Endothelial cell of umbilical vein (primary cell): ENCODE results near the gene PCSK6. TPM values are rescaled to one million over a fixed set of nuclear protein-coding genes. Genes with fewer than 3 reads are reported as not detected.

ENCODE experiments used
- BruUV-seq: library from RNA; stranded (reverse); fragments of 400-500 nt; replicated peaks from 2 replicates; lab custom pipeline; 2021; lab: Mats Ljungman, UMichigan
- CTCF ChIA-PET: fragments of 300-600, 350-600 bp; sonication (Branson Sonifier 250); formaldehyde crosslinking; loops from one replicate; lab custom pipeline; 2021; ENCODE audit warnings: antibody characterized with exemption, inconsistent platforms; lab: Charles Lee
- POLR2A ChIA-PET: fragments of 300-600, 350-600 bp; sonication (Branson Sonifier 250); formaldehyde crosslinking; loops from one replicate; lab custom pipeline; 2021; ENCODE audit warnings: antibody characterized with exemption, inconsistent platforms; lab: Charles Lee
- DNase-seq: peaks from one replicate; pipeline ENCODE4 v3.0.0-alpha.2; 2011; ENCODE audit warnings: low read depth, low spot score
- FAIRE-seq: peaks from 2 replicates; lab custom pipeline; 2011; peaks lifted over from hg19 to GRCh38; lab: Jason Lieb, UNC
- H2AFZ ChIP-seq: 2 replicates; pipeline ENCODE4 v1.6.0; 2012; ENCODE audit warnings: low read depth, low read length, control low read depth, inconsistent platforms
- H3K27ac ChIP-seq: 2 replicates; pipeline ENCODE4 v1.5.1; 2011; ENCODE audit warnings: low read depth, mild to moderate bottlenecking, control low read depth, low read length, moderate library complexity; ENCODE audit not compliant: insufficient read depth
- H3K27me3 ChIP-seq, 2 experiments: 2 replicates each; pipeline versions ENCODE4 v1.6.0 to v1.6.1; 2011; ENCODE audit warnings: low read length in 2 of 2, mixed read lengths in 1 of 2; ENCODE audit not compliant: control insufficient read depth in 2 of 2, insufficient read depth in 2 of 2
- H3K36me3 ChIP-seq, 2 experiments: 2 replicates in 1 of 2; 3 replicates in 1 of 2; pipeline ENCODE4 v1.5.1; 2011; ENCODE audit warnings: low read length in 2 of 2, mild to moderate bottlenecking in 1 of 2, moderate library complexity in 1 of 2; ENCODE audit not compliant: control insufficient read depth in 2 of 2, insufficient read depth in 2 of 2; ENCODE audit errors: extremely low read depth in 1 of 2
- H3K4me1 ChIP-seq: 3 replicates; pipeline ENCODE4 v1.5.1; 2011; ENCODE audit warnings: mild to moderate bottlenecking, low read length; ENCODE audit not compliant: control insufficient read depth, insufficient read depth; ENCODE audit errors: extremely low read depth
- H3K4me2 ChIP-seq: 2 replicates; pipeline ENCODE4 v1.6.1; 2011; ENCODE audit warnings: low read length, control low read depth, mixed read lengths; ENCODE audit not compliant: insufficient read depth
- H3K4me3 ChIP-seq, 3 experiments: fragments of 200-600 bp in 1 of 3; sonication (generic), shearing (Covaris generic) in 1 of 3; replicated peaks in 1 of 3; 2 replicates each; pipeline ENCODE4 v1.5.1; 2011 to 2016; ENCODE audit warnings: control low read depth in 3 of 3, low read length in 3 of 3, mild to moderate bottlenecking in 2 of 3, inconsistent platforms in 1 of 3, low read depth in 1 of 3, moderate library complexity in 1 of 3; ENCODE audit not compliant: insufficient read depth in 1 of 3
- H3K79me2 ChIP-seq: 2 replicates; pipeline ENCODE4 v1.6.0; 2012; ENCODE audit warnings: low read length, inconsistent platforms; ENCODE audit not compliant: control insufficient read depth, insufficient read depth
- H3K9ac ChIP-seq: replicated peaks from 2 replicates; pipeline ENCODE3; 2011; ENCODE audit warnings: low read length, control low read depth; ENCODE audit not compliant: insufficient read depth; ENCODE audit errors: extremely low read depth
- H3K9me1 ChIP-seq: replicated peaks from 3 replicates; pipeline ENCODE4 v1.6.0; 2011; ENCODE audit warnings: mild to moderate bottlenecking, low read length; ENCODE audit not compliant: control insufficient read depth, insufficient read depth; ENCODE audit errors: extremely low read depth
- H3K9me3 ChIP-seq: replicated peaks from 2 replicates; pipeline ENCODE4 v1.5.1; 2012; ENCODE audit warnings: low read length, inconsistent platforms; ENCODE audit not compliant: control insufficient read depth, insufficient read depth
- H4K20me1 ChIP-seq: replicated peaks from 2 replicates; pipeline ENCODE3; 2011; ENCODE audit warnings: mild to moderate bottlenecking, low read length; ENCODE audit not compliant: control insufficient read depth, insufficient read depth; ENCODE audit errors: extremely low read depth
- CTCF ChIP-seq, 2 donors: IDR thresholded peaks; 1 replicate in 1 of 2; 2 replicates in 1 of 2; pipeline ENCODE4 v1.5.1; 2011; ENCODE audit warnings: low read length in 2 of 2, mild to moderate bottlenecking in 2 of 2, moderate library complexity in 2 of 2, control low read depth in 1 of 2, inconsistent platforms in 1 of 2, low read depth in 1 of 2; ENCODE audit not compliant: insufficient read depth in 1 of 2; ENCODE audit errors: extremely low read depth in 1 of 2
- EZH2 ChIP-seq: IDR thresholded peaks from 2 replicates; pipeline ENCODE4 v1.6.1; 2012; ENCODE audit warnings: borderline replicate concordance, low read depth, mild to moderate bottlenecking, moderate library complexity, low read length, inconsistent platforms; ENCODE audit not compliant: severe bottlenecking
- FOS ChIP-seq: IDR thresholded peaks from 2 replicates; pipeline ENCODE4 v1.6.1; 2011; ENCODE audit warnings: mild to moderate bottlenecking, low read length, moderate library complexity, borderline replicate concordance; ENCODE audit not compliant: insufficient read depth
- GATA2 ChIP-seq: IDR thresholded peaks from 2 replicates; pipeline ENCODE4 v1.7.0; 2011; ENCODE audit warnings: low read depth, mild to moderate bottlenecking, moderate library complexity, mixed read lengths, low read length; ENCODE audit not compliant: insufficient read length, insufficient read depth
- JUN ChIP-seq: IDR thresholded peaks from 2 replicates; pipeline ENCODE4 v1.6.1; 2011; ENCODE audit warnings: borderline replicate concordance, low read depth; ENCODE audit not compliant: insufficient read length, insufficient read depth
- MYC ChIP-seq: IDR thresholded peaks from one replicate; pipeline ENCODE4 v1.6.1; 2011; ENCODE audit warnings: mild to moderate bottlenecking, low read depth, low read length
- POLR2A ChIP-seq: IDR thresholded peaks from 2 replicates; pipeline ENCODE4 v1.6.1; 2012; ENCODE audit warnings: low read depth, mild to moderate bottlenecking, control low read depth, low read length
- POLR2AphosphoS5 ChIP-seq: IDR thresholded peaks from 2 replicates; pipeline ENCODE4 v1.6.1; 2012; ENCODE audit warnings: low read depth, mild to moderate bottlenecking, control low read depth, low read length, moderate library complexity; ENCODE audit not compliant: insufficient read depth
- dilution Hi-C: fragments of 300-500 bp; cut with MboI; formaldehyde crosslinking; loops from one replicate; pipeline ENCODE4 v1.15.0; 2019; ENCODE audit warnings: low sequenced_read_pairs; ENCODE audit not compliant: extremely low pct_ligation_motif_present
- intact Hi-C: fragments of 100-400 bp; cut with micrococcal nuclease; formaldehyde crosslinking; loops from one replicate; pipeline ENCODE4 v1.10.0; 2022
- polyA plus RNA-seq, 4 experiments: library from polyadenylated mRNA; depleted of rRNA in 3 of 4; stranded (reverse) in 3 of 4; unstranded in 1 of 4; fragments of >200 nt; gene quantifications; 2 replicates each; pipeline versions ENCODE4 v1.2.1 to v1.2.3, GENCODE V29; 2011 to 2012; ENCODE audit warnings: missing spikeins in 1 of 4
- total RNA-seq: library from RNA; stranded (reverse); gene quantifications from 2 replicates; pipeline ENCODE4 v1.2.3, GENCODE V29; 2021
- TF ChIP-seq, protein P1 (sequence below): IDR thresholded peaks from 2 replicates; pipeline ENCODE4 v1.6.1; 2011; ENCODE audit not compliant: insufficient read depth, insufficient read length

The PCSK6 gene
- total and polyA plus RNA-seq, 2 donors (not counting 3 experiments of a cell fraction or from before 2014, with no cell fraction given) = 0.18 to 0.69 TPM

DNA sequence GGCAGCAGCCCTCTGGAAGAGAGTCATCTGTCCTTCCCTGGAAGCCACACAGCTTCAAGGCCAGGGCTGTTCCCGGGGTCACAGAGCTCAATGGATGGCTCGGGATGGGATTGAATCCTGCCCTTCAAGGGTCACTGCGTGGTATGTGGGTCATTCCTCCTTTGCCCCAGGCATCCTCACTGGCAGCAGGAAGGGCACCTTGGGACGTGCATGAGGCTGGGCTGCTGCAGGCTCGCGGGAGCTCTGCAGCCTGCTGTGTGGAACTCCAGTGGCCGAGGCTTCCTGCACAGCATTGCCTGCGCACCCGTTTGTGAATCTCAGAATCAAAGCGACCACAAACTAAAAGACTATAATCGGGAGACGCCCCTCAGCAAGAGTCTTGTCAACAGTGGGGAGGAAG, 60.7 kb downstream of the PCSK6 start:
- no peak overlapping the region for H3K4me3 ChIP-seq
- H3K27ac ChIP-seq = no peak overlapping the region
- no peaks in the 10 kb centered on the region for H3K9me3 ChIP-seq
- no peaks in the 10 kb centered on the region for H3K27me3 ChIP-seq
- no peaks in the 10 kb centered on the region for H3K36me3 ChIP-seq
- TF ChIP-seq FOS (no peak), POLR2A (no peak), POLR2AphosphoS5 (no peak), MYC (no peak), CTCF (IDR thresholded peaks at IDR 0.05; ENCODE audit: extremely low read depth in 1 of 2, insufficient read depth in 1 of 2, low read depth in 1 of 2, low read length in 2 of 2) (no peak), JUN (no peak), GATA2 (no peak), EZH2 (no peak)
- TF ChIP-seq, protein P1, sequence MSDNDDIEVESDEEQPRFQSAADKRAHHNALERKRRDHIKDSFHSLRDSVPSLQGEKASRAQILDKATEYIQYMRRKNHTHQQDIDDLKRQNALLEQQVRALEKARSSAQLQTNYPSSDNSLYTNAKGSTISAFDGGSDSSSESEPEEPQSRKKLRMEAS = no peak
- intact Hi-C loops = no loop called here
- no peak overlapping the region for H3K9ac ChIP-seq
- dilution Hi-C loops = no loop called here
- ChIA-PET POLR2A (no interaction called here), CTCF (interaction anchor here (1.0 to 1.2 kb wide), 2 partner anchors 12 to 67 kb away, joined by 3 read pairs; no protein-coding TSS in a partner anchor)
- DNase-seq (no peak), FAIRE-seq (no peak)
- no peak overlapping the region for H3K4me2 ChIP-seq
- no peak overlapping the region for H2AFZ ChIP-seq
- no peaks in the 10 kb centered on the region for H3K79me2 ChIP-seq
- H4K20me1 ChIP-seq = no peaks in the 10 kb centered on the region
- no TSS peak for BruUV-seq
- H3K4me1 ChIP-seq = no peaks in the 10 kb centered on the region
- no peaks in the 10 kb centered on the region for H3K9me1 ChIP-seq
